IMR-90 (cell line): ENCODE measurements around the gene CHRM4.

Experiments
- CEBPB ChIP-seq: IDR thresholded peaks from 2 replicates; pipeline ENCODE4 v1.6.1; 2012; ENCODE audit warnings: low read depth, low read length, improper control_type of control experiment
- MAFK ChIP-seq: IDR thresholded peaks from 2 replicates; pipeline ENCODE4 v1.6.1; 2012; ENCODE audit warnings: low read depth, low read length, improper control_type of control experiment
- MXI1 ChIP-seq: IDR thresholded peaks from 2 replicates; pipeline ENCODE4 v1.6.1; 2012; ENCODE audit warnings: low read depth, mild to moderate bottlenecking, low read length, moderate library complexity, borderline replicate concordance
- POLR2A ChIP-seq: IDR thresholded peaks from 2 replicates; pipeline ENCODE4 v1.6.1; 2012; ENCODE audit warnings: mild to moderate bottlenecking, low read depth, low read length
- RAD21 ChIP-seq: IDR thresholded peaks from 2 replicates; pipeline ENCODE4 v1.6.1; 2012; ENCODE audit warnings: low read length, improper control_type of control experiment
- TF ChIP-seq, protein P1 (sequence below): conservative IDR thresholded peaks from 2 replicates; pipeline ENCODE4 v1.5.1; 2012; ENCODE audit warnings: mild to moderate bottlenecking, low read depth, low read length, improper control_type of control experiment
- TF ChIP-seq, protein P2 (sequence below): fragments of 150-350 bp; IDR thresholded peaks from 2 replicates; pipeline ENCODE4 v1.6.1; 2017; ENCODE audit warnings: mild to moderate bottlenecking, antibody characterized with exemption, low read length, low read depth

GRCh38 chr11:46357483-46357936 is 34.1 kb downstream of the CHRM4 start:
- TF ChIP-seq, protein P1, sequence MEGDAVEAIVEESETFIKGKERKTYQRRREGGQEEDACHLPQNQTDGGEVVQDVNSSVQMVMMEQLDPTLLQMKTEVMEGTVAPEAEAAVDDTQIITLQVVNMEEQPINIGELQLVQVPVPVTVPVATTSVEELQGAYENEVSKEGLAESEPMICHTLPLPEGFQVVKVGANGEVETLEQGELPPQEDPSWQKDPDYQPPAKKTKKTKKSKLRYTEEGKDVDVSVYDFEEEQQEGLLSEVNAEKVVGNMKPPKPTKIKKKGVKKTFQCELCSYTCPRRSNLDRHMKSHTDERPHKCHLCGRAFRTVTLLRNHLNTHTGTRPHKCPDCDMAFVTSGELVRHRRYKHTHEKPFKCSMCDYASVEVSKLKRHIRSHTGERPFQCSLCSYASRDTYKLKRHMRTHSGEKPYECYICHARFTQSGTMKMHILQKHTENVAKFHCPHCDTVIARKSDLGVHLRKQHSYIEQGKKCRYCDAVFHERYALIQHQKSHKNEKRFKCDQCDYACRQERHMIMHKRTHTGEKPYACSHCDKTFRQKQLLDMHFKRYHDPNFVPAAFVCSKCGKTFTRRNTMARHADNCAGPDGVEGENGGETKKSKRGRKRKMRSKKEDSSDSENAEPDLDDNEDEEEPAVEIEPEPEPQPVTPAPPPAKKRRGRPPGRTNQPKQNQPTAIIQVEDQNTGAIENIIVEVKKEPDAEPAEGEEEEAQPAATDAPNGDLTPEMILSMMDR = no peak
- TF ChIP-seq, protein P2, sequence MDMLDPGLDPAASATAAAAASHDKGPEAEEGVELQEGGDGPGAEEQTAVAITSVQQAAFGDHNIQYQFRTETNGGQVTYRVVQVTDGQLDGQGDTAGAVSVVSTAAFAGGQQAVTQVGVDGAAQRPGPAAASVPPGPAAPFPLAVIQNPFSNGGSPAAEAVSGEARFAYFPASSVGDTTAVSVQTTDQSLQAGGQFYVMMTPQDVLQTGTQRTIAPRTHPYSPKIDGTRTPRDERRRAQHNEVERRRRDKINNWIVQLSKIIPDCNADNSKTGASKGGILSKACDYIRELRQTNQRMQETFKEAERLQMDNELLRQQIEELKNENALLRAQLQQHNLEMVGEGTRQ = no peak
- TF ChIP-seq MAFK (no peak), MXI1 (no peak), POLR2A (no peak), CEBPB (no peak), RAD21 (no peak)
